Renal cortical epithelial cell (primary cell): ENCODE results near the gene AGMAT. TPM values are rescaled to one million over a fixed set of nuclear protein-coding genes. Genes with fewer than 3 reads are reported as not detected.

Experiments
- DNase-seq: peaks from one replicate; pipeline ENCODE4 v3.0.0-alpha.2; 2011; ENCODE audit warnings: low read depth
- total RNA-seq: library from RNA; depleted of rRNA; stranded (reverse); fragments of >200 nt; gene quantifications from 2 replicates; pipeline ENCODE4 v1.2.3, GENCODE V29; 2014

The AGMAT gene
- total RNA-seq, 1 donor from 2014 or later = 0.99 TPM

- peak; percentile 82 for DNase-seq
Measured at GRCh38 chr1:15524283-15525049, 60.4 kb downstream of the AGMAT start.

GRCh38 chr1:15524021-15524282 lies 60.9 kb downstream of the AGMAT start, which contains the start of gene CASP9:
Gene CASP9, minus strand, starts transcription at chr1:15524215. Its CDS starts 15 bp downstream, at chr1:15524200.
- no peak for DNase-seq

DNA sequence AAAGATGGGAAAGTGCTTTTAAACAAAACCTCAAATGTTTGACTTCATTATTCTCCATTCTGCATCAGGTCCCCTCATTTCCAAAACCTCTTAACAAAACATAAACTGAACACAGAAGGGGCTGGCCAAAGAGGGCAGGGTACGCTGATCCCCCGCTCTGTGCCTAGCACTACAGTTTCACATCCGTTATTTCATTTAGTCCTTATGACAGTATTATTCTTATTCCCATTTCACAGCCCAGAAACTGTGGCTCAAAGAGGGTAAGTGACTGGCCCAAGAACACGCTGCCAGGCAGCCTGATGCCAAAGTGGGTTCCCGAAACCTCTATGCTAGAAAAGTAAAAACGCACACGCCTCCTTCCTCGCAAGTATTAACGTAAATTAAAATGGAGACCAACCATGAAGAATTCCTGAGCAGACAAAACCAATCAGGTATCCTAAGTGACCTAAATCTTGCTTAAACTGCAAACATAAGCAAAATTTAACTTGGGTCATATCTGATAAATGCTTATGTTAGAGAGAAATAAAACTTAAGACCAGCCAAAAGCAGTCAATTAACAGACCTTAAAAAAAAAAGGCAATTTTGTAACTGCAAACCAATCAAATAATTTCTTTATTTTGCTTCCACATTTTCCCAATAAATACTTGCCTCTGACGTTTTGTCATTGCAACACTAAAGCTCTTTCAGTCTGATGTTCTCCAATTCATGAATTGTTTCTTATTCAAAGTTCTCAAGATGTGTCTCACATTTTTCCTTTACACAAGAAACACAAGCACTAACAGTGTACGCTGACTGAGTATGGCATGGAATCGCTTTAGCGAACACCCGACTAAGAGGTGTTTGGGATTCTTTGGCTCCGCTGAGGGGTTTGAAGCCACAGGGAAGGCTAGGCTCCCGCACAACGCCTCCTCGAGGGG lies 61.5 kb downstream of the AGMAT start:
- peak; percentile 48 for DNase-seq

DNA sequence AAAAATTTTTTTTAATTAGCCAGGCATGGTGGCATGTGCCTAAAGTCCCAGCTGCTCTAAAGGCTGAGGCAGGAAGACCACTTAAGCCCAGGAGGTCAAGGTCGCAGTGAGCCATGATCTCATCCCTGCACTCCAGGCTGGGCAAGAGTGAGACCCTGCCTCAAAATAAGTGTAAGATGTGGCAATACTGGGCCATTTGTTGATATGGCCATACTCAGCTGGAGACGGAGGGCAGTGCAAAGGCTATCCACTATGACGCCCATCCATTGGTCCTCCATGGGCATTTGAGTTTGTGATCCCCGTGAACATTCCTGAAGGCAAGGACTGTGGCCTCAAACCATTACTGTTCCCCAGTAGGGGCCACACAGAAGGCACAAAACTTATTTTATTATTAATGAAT lies 62.3 kb downstream of the AGMAT start:
- no peak for DNase-seq

Other genes with a start within 250 kb of the AGMAT start
- 27.8 and 77.3 TPM in 2 replicates for gene EFHD2, start 175.2 kb downstream of the AGMAT start, total RNA-seq
- gene CTRC, start 146.6 kb downstream of the AGMAT start, total RNA-seq = not detected in 2 replicates
- gene CELA2A, start 128.3 kb downstream of the AGMAT start, total RNA-seq = not detected in 2 replicates
- gene CELA2B, start 108.9 kb downstream of the AGMAT start, total RNA-seq = not detected in 2 replicates
- 8.7 and 11.5 TPM in 2 replicates for gene CASP9, start 60.8 kb downstream of the AGMAT start, total RNA-seq
- 9.2 and 25.7 TPM in 2 replicates for gene DNAJC16, start 58.2 kb downstream of the AGMAT start, total RNA-seq
- gene DDI2, start 32.4 kb upstream of the AGMAT start, total RNA-seq = 8.2 and 33.0 TPM in 2 replicates
- gene PLEKHM2, start 99.3 kb upstream of the AGMAT start, total RNA-seq = 46.4 and 77.7 TPM in 2 replicates
- gene SLC25A34, start 151.2 kb upstream of the AGMAT start, total RNA-seq = 0.50 TPM in 1 of 2 replicates, not detected in the other
- not detected in 2 replicates for gene TMEM82, start 157.4 kb upstream of the AGMAT start, total RNA-seq
- gene FBLIM1, start 173.7 kb upstream of the AGMAT start, total RNA-seq = 213 and 231 TPM in 2 replicates
- 1.5 and 2.8 TPM in 2 replicates for gene UQCRHL, start 222.6 kb upstream of the AGMAT start, total RNA-seq